ENCODE data around the gene GNAQ. TPM values are rescaled to one million over a fixed set of nuclear protein-coding genes. Genes with fewer than 3 reads are reported as not detected.

GNAQ gene
- total RNA-seq, 1 donor from 2014 or later, result 35.4 TPM

DNA sequence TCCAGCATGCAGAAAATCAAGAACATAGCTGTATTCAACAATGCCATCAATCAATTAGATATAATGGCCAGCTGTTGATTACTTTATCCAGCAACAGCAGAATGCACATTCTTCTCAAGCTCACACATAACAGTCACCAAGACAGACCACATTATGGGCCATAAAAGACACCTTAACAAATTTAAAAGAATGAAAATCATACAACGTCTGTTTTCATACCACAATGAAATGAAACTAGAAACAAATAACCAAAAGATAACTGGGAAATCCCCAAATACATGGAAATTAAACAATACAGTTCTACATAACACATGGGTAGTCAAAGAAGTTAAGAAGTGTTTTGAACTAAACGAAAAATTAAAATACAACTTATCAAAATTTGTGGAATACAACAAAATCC, 252.6 kb downstream of the GNAQ start:
- H3K4me3 ChIP-seq (ENCODE audit: low read depth, low read length), result no peak overlapping the region
- H3K27me3 ChIP-seq (ENCODE audit: control insufficient read depth, insufficient read depth, low read length), result no peaks in the 10 kb centered on the region
- no peak for DNase-seq (ENCODE audit: low read depth)
- no peak for TF ChIP-seq CTCF (IDR thresholded peaks at IDR 0.05; ENCODE audit: insufficient read depth, low read length, poor library complexity, severe bottlenecking)
- no peaks in the 10 kb centered on the region for H3K36me3 ChIP-seq (ENCODE audit: control insufficient read depth, insufficient read depth, low read length)

DNA sequence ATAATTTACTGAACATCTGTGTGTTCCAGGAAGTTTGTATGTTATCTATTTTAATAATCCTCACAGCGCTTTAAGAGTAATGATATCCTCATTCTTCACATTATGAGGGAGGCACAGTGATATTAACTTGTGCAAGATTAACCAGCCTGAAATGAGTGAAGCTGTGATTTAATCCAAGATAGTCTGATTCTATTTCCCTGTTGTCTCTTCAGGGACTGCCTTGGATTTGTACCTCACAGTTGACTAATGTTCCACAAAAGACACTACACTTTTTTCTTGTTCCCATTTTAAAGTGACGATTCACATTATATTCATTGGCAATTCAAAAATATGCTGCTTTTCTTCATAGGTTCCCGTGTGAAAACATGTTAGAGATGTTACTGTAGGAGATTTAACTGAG, 258.2 kb downstream of the GNAQ start:
- DNase-seq (ENCODE audit: low read depth), result no peak
- no peaks in the 10 kb centered on the region for H3K27me3 ChIP-seq (ENCODE audit: control insufficient read depth, insufficient read depth, low read length)
- TF ChIP-seq CTCF (IDR thresholded peaks at IDR 0.05; ENCODE audit: insufficient read depth, low read length, poor library complexity, severe bottlenecking), result no peak

DNA sequence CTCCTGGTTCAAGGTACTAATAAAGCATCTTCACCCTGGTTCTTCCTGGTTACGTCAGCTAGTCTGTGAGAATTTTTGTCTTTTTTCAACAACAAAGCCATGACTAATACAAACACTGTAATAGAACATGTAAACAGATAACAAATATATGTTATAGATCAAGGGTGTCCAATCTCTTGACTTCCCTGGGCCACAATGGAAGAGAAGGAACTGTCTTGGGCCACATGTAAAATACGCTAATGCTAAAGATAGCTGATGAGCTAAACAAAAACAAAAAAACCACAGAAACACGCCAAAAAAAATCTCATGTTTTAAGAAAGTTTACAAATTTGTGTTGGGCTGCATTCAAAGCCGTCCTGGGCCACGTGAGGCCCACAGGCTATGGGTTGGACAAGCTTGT, 259.0 kb downstream of the GNAQ start:
- no peak for DNase-seq (ENCODE audit: low read depth)
- no peaks in the 10 kb centered on the region for H3K27me3 ChIP-seq (ENCODE audit: control insufficient read depth, insufficient read depth, low read length)
- no peaks in the 10 kb centered on the region for H3K36me3 ChIP-seq (ENCODE audit: control insufficient read depth, insufficient read depth, low read length)
- no peak for TF ChIP-seq CTCF (IDR thresholded peaks at IDR 0.05; ENCODE audit: insufficient read depth, low read length, poor library complexity, severe bottlenecking)
- H3K4me3 ChIP-seq (ENCODE audit: low read depth, low read length), result no peak overlapping the region

More for the DNA sequence above, 258.2 kb downstream of the GNAQ start:
- Histone ChIP-seq H3K4me3 (ENCODE audit: low read depth, low read length) (no peak overlapping the region), H3K36me3 (ENCODE audit: control insufficient read depth, insufficient read depth, low read length) (no peaks in the 10 kb centered on the region)

DNA sequence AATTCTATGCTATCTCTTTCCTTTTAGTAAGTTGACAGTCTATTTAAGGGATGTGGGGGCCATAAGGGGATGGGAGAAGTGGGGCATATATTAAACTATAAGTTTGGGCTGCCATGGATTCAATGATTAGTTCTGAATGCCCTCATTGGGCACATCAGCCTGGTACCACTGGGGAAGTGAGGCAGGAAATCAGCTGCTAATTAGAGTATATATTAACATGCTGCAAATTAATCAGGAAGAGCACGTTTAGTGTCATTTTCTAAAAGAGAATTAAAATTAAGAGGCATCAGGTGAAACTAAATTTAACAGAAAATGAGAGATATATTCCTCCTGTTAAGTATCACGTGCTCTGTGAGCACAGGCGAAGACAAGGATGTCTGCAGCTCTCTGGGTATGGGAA, 260.4 kb downstream of the GNAQ start:
- Histone ChIP-seq H3K36me3 (ENCODE audit: control insufficient read depth, insufficient read depth, low read length) (no peaks in the 10 kb centered on the region), H3K27me3 (ENCODE audit: control insufficient read depth, insufficient read depth, low read length) (no peaks in the 10 kb centered on the region), H3K4me3 (ENCODE audit: low read depth, low read length) (no peak overlapping the region)
- no peak for DNase-seq (ENCODE audit: low read depth)
- TF ChIP-seq CTCF (IDR thresholded peaks at IDR 0.05; ENCODE audit: insufficient read depth, low read length, poor library complexity, severe bottlenecking), result no peak

DNA sequence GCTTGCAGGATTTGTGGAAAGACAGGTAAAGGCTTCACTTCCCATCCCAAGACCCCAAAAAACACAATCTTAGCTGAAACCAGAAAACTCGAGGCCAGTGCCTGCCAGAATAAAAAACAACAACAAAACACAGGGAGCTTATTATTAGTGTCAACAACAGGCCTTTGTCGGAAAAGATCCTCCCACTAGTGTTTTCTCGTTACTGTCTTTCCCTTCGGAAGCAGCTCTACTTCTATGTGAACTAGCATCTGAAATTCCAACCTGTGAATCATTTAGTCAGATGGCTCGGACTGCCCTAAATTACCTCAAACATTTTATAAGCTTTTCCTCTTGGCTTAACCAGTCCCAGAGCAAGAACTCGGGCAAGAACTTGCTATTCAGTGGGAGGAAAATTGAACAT, 261.3 kb downstream of the GNAQ start:
- no peak for DNase-seq (ENCODE audit: low read depth)
- no peaks in the 10 kb centered on the region for H3K36me3 ChIP-seq (ENCODE audit: control insufficient read depth, insufficient read depth, low read length)
- TF ChIP-seq CTCF (IDR thresholded peaks at IDR 0.05; ENCODE audit: insufficient read depth, low read length, poor library complexity, severe bottlenecking), result no peak
- H3K27me3 ChIP-seq (ENCODE audit: control insufficient read depth, insufficient read depth, low read length), result no peaks in the 10 kb centered on the region
- no peak overlapping the region for H3K4me3 ChIP-seq (ENCODE audit: low read depth, low read length)

DNA sequence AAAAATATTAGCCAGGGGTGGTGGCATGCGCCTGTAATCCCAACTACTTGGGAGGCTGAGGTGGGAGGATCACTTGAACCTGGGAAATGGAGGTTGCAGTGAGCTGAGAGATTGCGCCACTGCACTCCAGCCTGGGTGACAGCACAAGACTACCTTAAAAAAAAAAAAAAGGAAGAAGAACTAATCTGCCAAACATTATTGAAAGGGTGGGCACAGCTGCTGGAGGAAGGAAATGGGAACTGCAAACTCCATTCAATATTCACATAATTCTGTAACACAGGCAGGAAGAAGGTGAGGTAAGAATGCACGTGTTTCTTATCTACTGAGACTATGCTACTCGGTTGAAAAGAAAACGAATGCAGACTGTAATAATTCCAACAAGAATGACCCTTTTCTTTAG, 262.4 kb downstream of the GNAQ start:
- DNase-seq (ENCODE audit: low read depth), result no peak
- no peak for TF ChIP-seq CTCF (IDR thresholded peaks at IDR 0.05; ENCODE audit: insufficient read depth, low read length, poor library complexity, severe bottlenecking)

More for the DNA sequence above, 262.4 kb downstream of the GNAQ start:
- H3K27me3 ChIP-seq (ENCODE audit: control insufficient read depth, insufficient read depth, low read length), result no peaks in the 10 kb centered on the region
- H3K36me3 ChIP-seq (ENCODE audit: control insufficient read depth, insufficient read depth, low read length), result no peaks in the 10 kb centered on the region
- H3K4me3 ChIP-seq (ENCODE audit: low read depth, low read length), result no peak overlapping the region

All from kidney epithelial cell (primary cell).